ENCODE results near the gene HERC4. TPM values are rescaled to one million over a fixed set of nuclear protein-coding genes. Genes with fewer than 3 reads are reported as not detected.

The HERC4 gene
- total RNA-seq, 4 donors from 2014 or later, result 49.5 to 91.6 (median 79.0) TPM

GRCh38 chr10:68118657-68119056 is 43.6 kb upstream of the HERC4 start:
- Histone ChIP-seq H3K27me3 (no peaks in the 10 kb centered on the region), H3K27ac (no peak overlapping the region), H3K9me3 (no peaks in the 10 kb centered on the region), H3K4me3 (no peak overlapping the region), H3K4me1 (no peaks in the 10 kb centered on the region), H3K36me3 (no peaks in the 10 kb centered on the region)
- DNase-seq, result no peak
- TF ChIP-seq CTCF (IDR thresholded peaks at IDR 0.05) (no peak), POLR2A (IDR thresholded peaks at IDR 0.05) (no peak)

- Histone ChIP-seq H3K27ac (no peak overlapping the region), H3K4me3 (no peak overlapping the region), H3K36me3 (no peaks in the 10 kb centered on the region), H3K27me3 (no peaks in the 10 kb centered on the region), H3K4me1 (no peaks in the 10 kb centered on the region), H3K9me3 (no peaks in the 10 kb centered on the region)
- TF ChIP-seq POLR2A (IDR thresholded peaks at IDR 0.05), result no peak
- TF ChIP-seq CTCF (IDR thresholded peaks at IDR 0.05), result no peak
- DNase-seq, result no peak
Measured at GRCh38 chr10:68112837-68113236, 37.8 kb upstream of the HERC4 start.

GRCh38 chr10:68111584-68111983 is 36.5 kb upstream of the HERC4 start:
- no peak overlapping the region for H3K4me3 ChIP-seq
- no peak for TF ChIP-seq POLR2A (IDR thresholded peaks at IDR 0.05)
- TF ChIP-seq CTCF (IDR thresholded peaks at IDR 0.05), result no peak
- H3K36me3 ChIP-seq, result no peaks in the 10 kb centered on the region
- no peaks in the 10 kb centered on the region for H3K27me3 ChIP-seq
- H3K9me3 ChIP-seq, result no peaks in the 10 kb centered on the region
- no peak overlapping the region for H3K27ac ChIP-seq
- no peaks in the 10 kb centered on the region for H3K4me1 ChIP-seq
- DNase-seq, result no peak

GRCh38 chr10:68110027-68110426 is 34.9 kb upstream of the HERC4 start:
- Histone ChIP-seq H3K9me3 (no peaks in the 10 kb centered on the region), H3K4me3 (no peak overlapping the region), H3K27me3 (no peaks in the 10 kb centered on the region), H3K36me3 (no peaks in the 10 kb centered on the region), H3K27ac (no peak overlapping the region), H3K4me1 (no peaks in the 10 kb centered on the region)
- no peak for DNase-seq
- TF ChIP-seq POLR2A (IDR thresholded peaks at IDR 0.05) (no peak), CTCF (IDR thresholded peaks at IDR 0.05) (no peak)

GRCh38 chr10:68109331-68109730 is 34.2 kb upstream of the HERC4 start, which contains the start of gene MYPN:
Gene MYPN (plus strand): TSS chr10:68109488. CDS start chr10:68121439, 11,951 bp downstream.
- no peaks in the 10 kb centered on the region for H3K9me3 ChIP-seq
- no peak within 1 kb of the TSS for H3K27ac ChIP-seq
- H3K27me3 ChIP-seq, result no peaks in the 10 kb centered on the region
- H3K4me1 ChIP-seq, result no peaks in the 10 kb centered on the region
- no peak within 1 kb of the TSS for H3K4me3 ChIP-seq
- TF ChIP-seq POLR2A (IDR thresholded peaks at IDR 0.05) (no peak), CTCF (IDR thresholded peaks at IDR 0.05) (no peak)
- DNase-seq, result no peak
- no peaks in the 10 kb centered on the region for H3K36me3 ChIP-seq

- TF ChIP-seq POLR2A (IDR thresholded peaks at IDR 0.05), result no peak
- no peak for TF ChIP-seq CTCF (IDR thresholded peaks at IDR 0.05)
- no peak overlapping the region for H3K4me3 ChIP-seq
- H3K9me3 ChIP-seq, result no peaks in the 10 kb centered on the region
- no peaks in the 10 kb centered on the region for H3K27me3 ChIP-seq
- H3K36me3 ChIP-seq, result no peaks in the 10 kb centered on the region
- DNase-seq, result no peak
- H3K4me1 ChIP-seq, result no peaks in the 10 kb centered on the region
- H3K27ac ChIP-seq, result no peak overlapping the region
Measured at GRCh38 chr10:68108653-68109052, 33.6 kb upstream of the HERC4 start.

Data from Peyer's patch (tissue), 4 donors.